Mammary epithelial cell (primary cell): ENCODE results near the gene SV2A.
"Not testable (repeated sequence)": the region's sequence is repeated elsewhere in the genome, so short reads cannot be mapped to it uniquely, and the experiment has no call there.

Source experiments
- EZH2 ChIP-seq: IDR thresholded peaks from 2 replicates; pipeline ENCODE4 v1.6.1; 2012; ENCODE audit warnings: low read length, inconsistent platforms, borderline replicate concordance
- TF ChIP-seq, protein P1 (sequence below), 2 donors: IDR thresholded peaks in 1 of 2; conservative IDR thresholded peaks in 1 of 2; 2 replicates each; pipeline ENCODE4 v1.5.1; 2011 to 2012; ENCODE audit warnings: inconsistent platforms in 2 of 2, low read length in 2 of 2, mild to moderate bottlenecking in 2 of 2, control low read depth in 1 of 2, low read depth in 1 of 2; ENCODE audit not compliant: insufficient read depth in 1 of 2; ENCODE audit errors: extremely low read depth in 1 of 2

DNA sequence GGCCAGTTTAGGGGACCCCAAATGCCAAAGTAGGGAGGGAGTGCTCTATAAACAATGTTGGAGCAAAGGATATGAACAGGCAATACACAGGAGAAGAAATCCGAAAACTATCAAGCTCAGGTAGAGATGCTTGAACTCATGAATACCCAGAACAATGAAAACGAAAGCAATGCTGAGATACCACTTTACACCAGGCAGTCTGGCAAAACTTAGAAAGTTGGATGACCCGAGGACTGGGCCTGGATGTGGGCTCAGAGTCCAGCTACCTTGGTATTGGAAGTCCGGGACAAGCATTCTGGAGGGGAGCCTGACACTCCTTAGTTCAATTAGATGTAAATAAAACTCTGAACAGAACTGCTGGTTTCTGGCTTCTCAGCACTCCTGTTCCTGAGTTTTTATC is 44.6 kb downstream of the SV2A start:
- TF ChIP-seq, protein P1, sequence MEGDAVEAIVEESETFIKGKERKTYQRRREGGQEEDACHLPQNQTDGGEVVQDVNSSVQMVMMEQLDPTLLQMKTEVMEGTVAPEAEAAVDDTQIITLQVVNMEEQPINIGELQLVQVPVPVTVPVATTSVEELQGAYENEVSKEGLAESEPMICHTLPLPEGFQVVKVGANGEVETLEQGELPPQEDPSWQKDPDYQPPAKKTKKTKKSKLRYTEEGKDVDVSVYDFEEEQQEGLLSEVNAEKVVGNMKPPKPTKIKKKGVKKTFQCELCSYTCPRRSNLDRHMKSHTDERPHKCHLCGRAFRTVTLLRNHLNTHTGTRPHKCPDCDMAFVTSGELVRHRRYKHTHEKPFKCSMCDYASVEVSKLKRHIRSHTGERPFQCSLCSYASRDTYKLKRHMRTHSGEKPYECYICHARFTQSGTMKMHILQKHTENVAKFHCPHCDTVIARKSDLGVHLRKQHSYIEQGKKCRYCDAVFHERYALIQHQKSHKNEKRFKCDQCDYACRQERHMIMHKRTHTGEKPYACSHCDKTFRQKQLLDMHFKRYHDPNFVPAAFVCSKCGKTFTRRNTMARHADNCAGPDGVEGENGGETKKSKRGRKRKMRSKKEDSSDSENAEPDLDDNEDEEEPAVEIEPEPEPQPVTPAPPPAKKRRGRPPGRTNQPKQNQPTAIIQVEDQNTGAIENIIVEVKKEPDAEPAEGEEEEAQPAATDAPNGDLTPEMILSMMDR (conservative IDR thresholded peaks at IDR 0.05 in 1 of 2, IDR thresholded peaks at IDR 0.05 in 1 of 2; ENCODE audit: extremely low read depth in 1 of 2, insufficient read depth in 1 of 2, low read depth in 1 of 2, low read length in 2 of 2): not testable (repeated sequence)
- not testable (repeated sequence) for TF ChIP-seq EZH2
